Lower lobe of right lung (tissue), 2 donors: ENCODE results near the gene RANBP10. TPM values are rescaled to one million over a fixed set of nuclear protein-coding genes. Genes with fewer than 3 reads are reported as not detected.
A peak's percentile ranks its signal among the peaks of the same experiment; 100 is the strongest.
"Not testable (repeated sequence)": the region's sequence is repeated elsewhere in the genome, so short reads cannot be mapped to it uniquely, and the experiment has no call there.

Source experiments
- ATAC-seq, 2 donors: fragments of 200-7000 bp; cut with Tn5 transposase; one replicate each; pipeline ENCODE4 v1.9.1; 2020 to 2022; ENCODE audit warnings: mild to moderate bottlenecking in 2 of 2, moderate library complexity in 2 of 2
- DNase-seq: peaks from one replicate; pipeline ENCODE4 v3.0.0-alpha.2; 2020
- H3K27ac ChIP-seq: fragments of 200-600 bp; one replicate; pipeline ENCODE4 v1.8.0; 2022
- H3K27me3 ChIP-seq: fragments of 200-600 bp; one replicate; pipeline ENCODE4 v1.8.0; 2022; ENCODE audit warnings: low read depth
- H3K36me3 ChIP-seq: fragments of 200-600 bp; one replicate; pipeline ENCODE4 v1.8.0; 2022; ENCODE audit warnings: mild to moderate bottlenecking
- H3K4me1 ChIP-seq: fragments of 200-600 bp; one replicate; pipeline ENCODE4 v1.8.0; 2022
- H3K4me3 ChIP-seq: fragments of 200-600 bp; one replicate; pipeline ENCODE4 v1.8.0; 2022; ENCODE audit warnings: mild to moderate bottlenecking
- H3K9me3 ChIP-seq: fragments of 200-600 bp; one replicate; pipeline ENCODE4 v1.8.0; 2022
- intact Hi-C: fragments of 100-400 bp; cut with DNase I; formaldehyde crosslinking; loops from one replicate; pipeline ENCODE4 v1.11.0; 2022
- total RNA-seq: library from RNA; stranded (reverse); fragmentation: NEBNext Ultra II Directional; extraction: Animal tissue kit (Norgen Biotek cat#: 25700); gene quantifications from one replicate; pipeline ENCODE4 v1.2.1, GENCODE V29; 2021
- TF ChIP-seq, protein P1 (sequence below): fragments of 200-600 bp; IDR thresholded peaks from one replicate; pipeline ENCODE4 v1.8.0; 2022; ENCODE audit warnings: antibody characterized with exemption, mild to moderate bottlenecking
- donor health status: DM: no; HTN: yes; CAD: no; lungs with severe emphysema.

The RANBP10 gene
- total RNA-seq, 1 donor from 2014 or later: 21.7 TPM

DNA sequence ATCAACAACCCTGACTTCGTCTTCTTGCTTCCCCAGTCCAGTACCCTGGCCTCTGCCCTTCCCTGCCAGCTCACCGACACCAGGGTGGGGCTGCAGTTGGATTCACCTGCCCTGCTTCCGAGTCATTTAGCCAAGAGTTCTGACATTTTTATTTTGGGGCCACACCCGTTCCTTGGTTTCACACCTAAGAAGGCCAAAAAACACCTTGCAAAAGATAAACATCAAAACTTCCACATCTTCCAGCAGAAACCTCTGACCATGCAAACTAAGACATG, 45.5 kb downstream of the RANBP10 start:
- Histone ChIP-seq H3K27me3 (no peaks in the 10 kb centered on the region), H3K4me3 (no peak overlapping the region), H3K27ac (no peak overlapping the region), H3K4me1 (no peaks in the 10 kb centered on the region), H3K36me3 (peaks cover 29% of the 10 kb centered on the region), H3K9me3 (no peaks in the 10 kb centered on the region)
- TF ChIP-seq, protein P1, sequence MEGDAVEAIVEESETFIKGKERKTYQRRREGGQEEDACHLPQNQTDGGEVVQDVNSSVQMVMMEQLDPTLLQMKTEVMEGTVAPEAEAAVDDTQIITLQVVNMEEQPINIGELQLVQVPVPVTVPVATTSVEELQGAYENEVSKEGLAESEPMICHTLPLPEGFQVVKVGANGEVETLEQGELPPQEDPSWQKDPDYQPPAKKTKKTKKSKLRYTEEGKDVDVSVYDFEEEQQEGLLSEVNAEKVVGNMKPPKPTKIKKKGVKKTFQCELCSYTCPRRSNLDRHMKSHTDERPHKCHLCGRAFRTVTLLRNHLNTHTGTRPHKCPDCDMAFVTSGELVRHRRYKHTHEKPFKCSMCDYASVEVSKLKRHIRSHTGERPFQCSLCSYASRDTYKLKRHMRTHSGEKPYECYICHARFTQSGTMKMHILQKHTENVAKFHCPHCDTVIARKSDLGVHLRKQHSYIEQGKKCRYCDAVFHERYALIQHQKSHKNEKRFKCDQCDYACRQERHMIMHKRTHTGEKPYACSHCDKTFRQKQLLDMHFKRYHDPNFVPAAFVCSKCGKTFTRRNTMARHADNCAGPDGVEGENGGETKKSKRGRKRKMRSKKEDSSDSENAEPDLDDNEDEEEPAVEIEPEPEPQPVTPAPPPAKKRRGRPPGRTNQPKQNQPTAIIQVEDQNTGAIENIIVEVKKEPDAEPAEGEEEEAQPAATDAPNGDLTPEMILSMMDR: no peak
- ATAC-seq (no peak), DNase-seq (no peak)
- intact Hi-C loops: no loop called here

DNA sequence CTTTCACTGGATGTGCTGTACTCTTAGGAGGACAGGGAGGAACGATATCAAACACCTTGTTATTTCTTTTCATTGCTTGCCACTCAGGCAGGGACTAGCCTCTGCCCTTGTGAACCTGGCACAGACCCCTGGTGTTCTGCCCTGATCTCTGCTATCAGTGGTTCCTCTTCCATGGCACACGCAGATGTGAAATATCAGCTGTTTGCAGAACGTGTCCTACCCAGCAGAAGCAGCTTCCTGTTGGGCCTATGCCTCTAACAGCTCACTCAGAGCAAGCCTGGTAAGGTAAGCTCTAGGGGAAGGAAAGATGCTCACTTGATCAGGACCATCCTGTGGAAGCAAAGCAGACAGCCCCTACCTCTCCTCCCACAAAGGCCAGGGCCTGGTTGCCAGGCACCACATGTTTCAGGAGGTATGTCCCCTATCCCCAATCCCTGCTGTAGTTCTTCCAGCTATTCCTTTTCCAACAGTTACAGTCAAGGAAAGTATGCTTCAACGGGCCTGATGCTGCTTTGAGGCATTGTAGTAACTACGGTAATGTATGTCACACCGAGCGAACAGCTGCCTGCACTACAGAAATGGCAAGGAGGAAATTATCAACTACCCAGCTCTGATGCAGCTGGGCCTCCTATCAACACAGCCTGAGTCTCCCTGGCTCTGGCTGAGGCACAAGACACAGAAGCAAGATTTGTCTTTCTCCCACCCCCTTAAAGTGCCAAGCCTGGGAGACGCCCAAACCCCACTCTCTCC, 46.0 kb downstream of the RANBP10 start:
- Histone ChIP-seq H3K27ac (no peak overlapping the region), H3K9me3 (no peaks in the 10 kb centered on the region), H3K4me1 (no peaks in the 10 kb centered on the region), H3K27me3 (no peaks in the 10 kb centered on the region), H3K36me3 (peaks cover 29% of the 10 kb centered on the region), H3K4me3 (no peak overlapping the region)
- ATAC-seq: no peak
- TF ChIP-seq, protein P1: no peak
- intact Hi-C loops: no loop called here
- no peak for DNase-seq

DNA sequence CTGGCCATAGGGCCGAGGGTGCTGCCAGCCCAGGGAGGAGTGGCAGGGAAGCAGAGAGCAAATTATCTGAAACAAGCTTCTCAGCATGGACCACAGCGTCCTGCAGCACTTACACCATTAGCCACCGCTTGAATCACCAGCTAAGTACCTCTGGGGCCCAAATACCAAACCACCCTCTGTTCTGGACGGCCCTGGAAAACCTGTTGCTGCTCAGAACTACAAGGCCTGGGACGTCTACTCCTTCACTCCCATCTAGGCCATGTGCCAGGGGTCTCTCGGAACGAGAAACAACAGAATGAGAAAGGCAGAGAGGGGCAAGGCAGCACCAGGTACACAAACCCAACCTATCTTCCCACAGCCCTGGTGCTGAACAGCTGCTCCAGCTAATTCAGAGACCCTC, 47.4 kb downstream of the RANBP10 start:
- no peak overlapping the region for H3K4me3 ChIP-seq
- DNase-seq: no peak
- intact Hi-C loops: no loop called here
- ATAC-seq: no peak
- TF ChIP-seq, protein P1: no peak
- no peaks in the 10 kb centered on the region for H3K4me1 ChIP-seq
- peaks cover 28% of the 10 kb centered on the region for H3K36me3 ChIP-seq
- H3K27me3 ChIP-seq: no peaks in the 10 kb centered on the region
- no peaks in the 10 kb centered on the region for H3K9me3 ChIP-seq
- H3K27ac ChIP-seq: no peak overlapping the region

DNA sequence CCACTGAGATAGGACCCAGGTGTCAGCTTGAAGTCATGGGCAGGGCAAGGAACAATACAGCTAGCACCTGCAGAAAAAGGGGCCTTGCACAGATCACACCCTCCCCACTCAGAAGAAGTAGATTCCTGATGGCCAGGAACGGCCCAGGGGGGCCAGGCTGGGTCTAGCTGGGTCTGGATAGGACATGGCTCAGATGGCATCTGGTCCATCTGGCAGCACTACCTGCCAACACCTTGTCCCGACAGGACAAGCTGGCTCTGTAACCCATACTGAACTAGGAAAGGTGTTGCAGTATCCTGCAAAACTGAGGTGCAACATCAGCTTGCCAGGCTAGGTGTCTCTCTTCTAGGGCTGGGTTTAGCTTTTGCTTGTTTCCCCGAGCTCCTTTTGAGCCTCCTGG, 48.4 kb downstream of the RANBP10 start:
- DNase-seq (no peak), ATAC-seq (no peak)
- intact Hi-C loops: no loop called here
- Histone ChIP-seq H3K27ac (no peak overlapping the region), H3K4me3 (no peak overlapping the region), H3K36me3 (peaks cover 19% of the 10 kb centered on the region), H3K27me3 (no peaks in the 10 kb centered on the region), H3K9me3 (no peaks in the 10 kb centered on the region), H3K4me1 (no peaks in the 10 kb centered on the region)
- TF ChIP-seq, protein P1: no peak

DNA sequence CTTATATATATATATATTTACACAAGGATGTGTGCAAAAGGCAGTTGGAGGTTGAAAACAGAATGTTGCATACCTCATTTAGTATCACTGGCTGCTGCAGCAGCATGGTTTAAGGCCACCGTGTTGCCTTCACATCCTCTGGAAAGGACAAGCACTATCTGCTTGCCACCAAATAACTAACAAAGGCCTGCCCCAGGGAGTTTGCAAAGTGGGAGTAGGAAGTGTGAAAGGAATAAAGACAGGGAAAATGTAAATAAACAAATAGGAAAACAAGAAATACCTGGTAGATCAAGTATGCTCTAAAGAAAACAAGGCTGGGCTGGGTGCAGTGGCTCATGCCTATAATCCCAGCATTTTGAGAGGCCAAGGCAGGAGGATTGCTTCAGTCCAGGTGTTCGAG, 53.7 kb downstream of the RANBP10 start:
- intact Hi-C loops: no loop called here
- H3K27ac ChIP-seq: no peak overlapping the region
- DNase-seq: no peak
- ATAC-seq: no peak
- TF ChIP-seq, protein P1: no peak
- no peaks in the 10 kb centered on the region for H3K9me3 ChIP-seq
- no peaks in the 10 kb centered on the region for H3K27me3 ChIP-seq
- H3K4me3 ChIP-seq: no peak overlapping the region
- H3K4me1 ChIP-seq: no peaks in the 10 kb centered on the region
- H3K36me3 ChIP-seq: no peaks in the 10 kb centered on the region

DNA sequence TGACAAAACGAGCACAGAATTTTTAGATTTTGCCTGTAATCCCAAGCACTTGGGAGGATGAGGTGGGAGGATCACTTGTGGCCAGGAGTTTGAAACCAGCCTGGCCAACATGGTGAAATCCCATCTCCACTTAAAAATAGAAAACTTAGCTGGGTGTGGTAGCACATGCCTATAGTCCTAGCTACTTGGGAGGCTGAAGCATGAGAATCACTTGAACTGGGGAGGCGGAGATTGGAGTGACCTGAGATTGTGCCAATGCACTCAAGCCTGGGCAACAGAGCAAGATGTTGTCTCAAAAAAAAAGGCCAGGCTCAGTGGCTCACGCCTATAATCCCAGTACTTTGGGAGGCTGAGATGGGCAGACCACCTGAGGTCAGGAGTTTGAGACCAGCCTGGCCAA, 55.0 kb downstream of the RANBP10 start:
- DNase-seq, H3K9me3 ChIP-seq, H3K4me3 ChIP-seq, intact Hi-C loops, H3K27ac ChIP-seq, H3K36me3 ChIP-seq, H3K27me3 ChIP-seq, H3K4me1 ChIP-seq: not testable (repeated sequence)
- peak in 1 of 2 donors; percentile 43 for ATAC-seq
